ENCODE results near the gene RSPO3.
"Not testable (repeated sequence)": the region's sequence is repeated elsewhere in the genome, so short reads cannot be mapped to it uniquely, and the experiment has no call there.

RSPO3 gene

GRCh38 chr6:127206531-127207095, 88.1 kb downstream of the RSPO3 start:
- no peak for DNase-seq (ENCODE audit: low spot score)

- peak; percentile 24 for DNase-seq (ENCODE audit: low spot score)
These were observed 89.2 kb downstream of the RSPO3 start for GRCh38 chr6:127207591-127208120.

- no peak for DNase-seq (ENCODE audit: low spot score)
These were observed 92.3 kb downstream of the RSPO3 start for GRCh38 chr6:127210725-127211124.

- no peak for DNase-seq (ENCODE audit: low spot score)
These were observed 93.9 kb downstream of the RSPO3 start for GRCh38 chr6:127212376-127212775.

- DNase-seq (ENCODE audit: low spot score) = not testable (repeated sequence)
These were observed 95.6 kb downstream of the RSPO3 start for GRCh38 chr6:127214032-127214431.

GRCh38 chr6:127214531-127214930, 96.1 kb downstream of the RSPO3 start:
- not testable (repeated sequence) for DNase-seq (ENCODE audit: low spot score)

- no peak for DNase-seq (ENCODE audit: low spot score)
These were observed 97.5 kb downstream of the RSPO3 start for GRCh38 chr6:127215931-127216330.

GRCh38 chr6:127216810-127217789, 98.6 kb downstream of the RSPO3 start:
- no peak for DNase-seq (ENCODE audit: low spot score)

GRCh38 chr6:127219869-127220268, 101.4 kb downstream of the RSPO3 start:
- no peak for DNase-seq (ENCODE audit: low spot score)

GRCh38 chr6:127221201-127221600, 102.7 kb downstream of the RSPO3 start:
- DNase-seq (ENCODE audit: low spot score) = no peak

GRCh38 chr6:127222418-127222817, 103.9 kb downstream of the RSPO3 start:
- no peak for DNase-seq (ENCODE audit: low spot score)

GRCh38 chr6:127225497-127225896, 107.0 kb downstream of the RSPO3 start:
- no peak for DNase-seq (ENCODE audit: low spot score)

GRCh38 chr6:127233819-127234218, 115.3 kb downstream of the RSPO3 start:
- not testable (repeated sequence) for DNase-seq (ENCODE audit: low spot score)

- DNase-seq (ENCODE audit: low spot score) = no peak
These were observed 125.0 kb downstream of the RSPO3 start for GRCh38 chr6:127243501-127243900.
